ENCODE results near the gene NUP43.

Gene NUP43

GRCh38 chr6:149698175-149698574 lies 48.2 kb downstream of the NUP43 start:
- no peak overlapping the region for H3K4me2 ChIP-seq
- no peak overlapping the region for H3K4me3 ChIP-seq (IDR thresholded peaks at IDR 0.05; ENCODE audit: insufficient read depth, low read depth, low read length)
- no peaks in the 10 kb centered on the region for H3K27me3 ChIP-seq (ENCODE audit: insufficient read depth, low read depth)
- no peaks in the 10 kb centered on the region for H3K36me3 ChIP-seq (ENCODE audit: insufficient read depth)
- H3K79me2 ChIP-seq (ENCODE audit: insufficient read depth, low read depth), result peaks cover 85% of the 10 kb centered on the region
- no peak for TF ChIP-seq CTCF (conservative IDR thresholded peaks at IDR 0.05; ENCODE audit: low read depth, low read length)
- no peak overlapping the region for H3K9ac ChIP-seq
- peaks cover 4% of the 10 kb centered on the region; the same call in 1 of the 2 replicates for H4K20me1 ChIP-seq (ENCODE audit: insufficient read depth)
- H3K27ac ChIP-seq, result no peak overlapping the region
- H2AFZ ChIP-seq (ENCODE audit: low read depth), result no peak overlapping the region
- peaks cover 20% of the 10 kb centered on the region for H3K4me1 ChIP-seq (ENCODE audit: low read depth, poor library complexity, severe bottlenecking)

GRCh38 chr6:149696901-149697300 lies 49.4 kb downstream of the NUP43 start:
- Histone ChIP-seq H3K36me3 (ENCODE audit: insufficient read depth) (no peaks in the 10 kb centered on the region), H2AFZ (ENCODE audit: low read depth) (no peak overlapping the region), H4K20me1 (ENCODE audit: insufficient read depth) (peaks cover 3% of the 10 kb centered on the region; the same call in 1 of the 2 replicates), H3K4me2 (no peak overlapping the region), H3K79me2 (ENCODE audit: insufficient read depth, low read depth) (peaks cover 79% of the 10 kb centered on the region), H3K27me3 (ENCODE audit: insufficient read depth, low read depth) (no peaks in the 10 kb centered on the region), H3K27ac (no peak overlapping the region), H3K4me1 (ENCODE audit: low read depth, poor library complexity, severe bottlenecking) (peaks cover 20% of the 10 kb centered on the region), H3K9ac (no peak overlapping the region), H3K4me3 (IDR thresholded peaks at IDR 0.05; ENCODE audit: insufficient read depth, low read depth, low read length) (no peak overlapping the region)
- TF ChIP-seq CTCF (conservative IDR thresholded peaks at IDR 0.05; ENCODE audit: low read depth, low read length), result no peak

- H3K79me2 ChIP-seq (ENCODE audit: insufficient read depth, low read depth), result peaks cover 63% of the 10 kb centered on the region
- no peaks in the 10 kb centered on the region for H3K36me3 ChIP-seq (ENCODE audit: insufficient read depth)
- H3K4me3 ChIP-seq (IDR thresholded peaks at IDR 0.05; ENCODE audit: insufficient read depth, low read depth, low read length), result no peak overlapping the region
- H3K27me3 ChIP-seq (ENCODE audit: insufficient read depth, low read depth), result no peaks in the 10 kb centered on the region
- H2AFZ ChIP-seq (ENCODE audit: low read depth), result no peak overlapping the region
- H3K27ac ChIP-seq, result no peak overlapping the region
- H3K4me2 ChIP-seq, result no peak overlapping the region
- no peak overlapping the region for H3K9ac ChIP-seq
- H4K20me1 ChIP-seq (ENCODE audit: insufficient read depth), result no peaks in the 10 kb centered on the region
- peaks cover 15% of the 10 kb centered on the region for H3K4me1 ChIP-seq (ENCODE audit: low read depth, poor library complexity, severe bottlenecking)
- no peak for TF ChIP-seq CTCF (conservative IDR thresholded peaks at IDR 0.05; ENCODE audit: low read depth, low read length)
Observed at GRCh38 chr6:149694921-149695320, 51.4 kb downstream of the NUP43 start.

GRCh38 chr6:149691201-149691600 lies 55.1 kb downstream of the NUP43 start:
- no peaks in the 10 kb centered on the region for H3K4me1 ChIP-seq (ENCODE audit: low read depth, poor library complexity, severe bottlenecking)
- H3K9ac ChIP-seq, result no peak overlapping the region
- no peaks in the 10 kb centered on the region for H3K27me3 ChIP-seq (ENCODE audit: insufficient read depth, low read depth)
- H4K20me1 ChIP-seq (ENCODE audit: insufficient read depth), result no peaks in the 10 kb centered on the region
- H3K27ac ChIP-seq, result no peak overlapping the region
- TF ChIP-seq CTCF (conservative IDR thresholded peaks at IDR 0.05; ENCODE audit: low read depth, low read length), result no peak
- H3K79me2 ChIP-seq (ENCODE audit: insufficient read depth, low read depth), result peaks cover 38% of the 10 kb centered on the region; the same call in 1 of the 2 replicates
- H3K4me2 ChIP-seq, result no peak overlapping the region
- no peak overlapping the region for H3K4me3 ChIP-seq (IDR thresholded peaks at IDR 0.05; ENCODE audit: insufficient read depth, low read depth, low read length)
- H3K36me3 ChIP-seq (ENCODE audit: insufficient read depth), result no peaks in the 10 kb centered on the region
- H2AFZ ChIP-seq (ENCODE audit: low read depth), result no peak overlapping the region
